ENCODE results near the gene ZNF362. TPM values are rescaled to one million over a fixed set of nuclear protein-coding genes. Genes with fewer than 3 reads are reported as not detected.

Gene ZNF362
- total and polyA plus RNA-seq, 5 donors from 2014 or later, result 12.2 to 21.7 (median 15.2) TPM

DNA sequence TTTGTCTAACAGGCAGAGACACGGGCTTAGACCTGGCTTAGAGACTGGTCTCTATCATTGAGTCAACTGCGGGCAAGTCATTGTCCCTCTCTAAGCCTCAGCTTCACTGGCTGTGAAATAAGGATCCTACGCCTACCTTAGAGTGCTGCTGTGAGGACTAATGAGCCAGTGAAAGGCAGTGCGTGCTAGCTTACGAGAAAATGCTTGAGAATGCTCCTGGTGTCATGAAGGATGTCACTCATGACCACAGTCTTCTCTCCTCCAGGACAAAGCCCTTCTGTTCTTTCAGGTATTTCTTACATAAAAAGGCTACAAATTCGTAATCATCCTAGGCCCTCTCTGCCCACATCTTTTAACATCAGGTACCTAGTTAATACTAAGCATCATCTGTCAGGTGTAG, 81.1 kb downstream of the ZNF362 start:
- Mint-ChIP-seq H3K4me1 (peaks cover 5 to 55% (median 39%) of the 10 kb centered on the region in 4 donors), H3K36me3 (peaks cover 22% of the 10 kb centered on the region), H3K27ac (no peak overlapping the region), H3K9me3 (no peaks in the 10 kb centered on the region), H3K27me3 (peaks cover 4% of the 10 kb centered on the region), H3K4me3 (no peak overlapping the region)
- H3K4me3 ChIP-seq (ENCODE audit: low read depth, low read length), result no peak overlapping the region
- no peak for DNase-seq
- peaks cover 15% of the 10 kb centered on the region for H3K36me3 ChIP-seq (ENCODE audit: control insufficient read depth, insufficient read depth, low read length)
- H3K27ac ChIP-seq (ENCODE audit: insufficient read depth, low read length, poor library complexity, severe bottlenecking), result no peak overlapping the region
- no peak for ATAC-seq (ENCODE audit: low read depth in 2 of 2)
- H3K27me3 ChIP-seq (ENCODE audit: control insufficient read depth, insufficient read depth, low read length), result no peaks in the 10 kb centered on the region
- H3K4me1 ChIP-seq (ENCODE audit: control insufficient read depth, insufficient read depth, low read length, poor library complexity, severe bottlenecking), result peaks cover 3% of the 10 kb centered on the region
- no peaks in the 10 kb centered on the region for H3K9me3 ChIP-seq (ENCODE audit: control insufficient read depth in 2 of 2, low read length in 2 of 2)

DNA sequence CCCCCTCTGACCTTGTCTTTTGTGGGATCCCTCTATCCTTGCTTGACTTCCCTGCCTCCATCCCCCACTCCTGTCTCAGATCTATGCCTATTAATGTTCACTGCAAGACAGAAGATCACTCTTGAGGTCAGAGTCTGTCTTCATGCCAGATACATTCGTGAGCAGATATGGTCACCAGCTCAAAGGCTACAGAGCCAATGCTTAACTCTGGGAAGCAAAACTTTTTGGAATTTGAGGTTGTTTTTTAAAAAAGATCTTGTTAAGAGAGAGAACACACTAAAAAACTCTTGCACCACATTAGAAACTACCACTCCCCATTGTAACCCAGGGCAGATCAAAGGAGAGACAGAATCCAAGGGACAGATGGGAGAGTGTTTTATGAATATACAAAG, 81.8 kb downstream of the ZNF362 start:
- Mint-ChIP-seq H3K27me3 (peaks cover 3% of the 10 kb centered on the region), H3K36me3 (peaks cover 26% of the 10 kb centered on the region), H3K4me3 (no peak overlapping the region), H3K4me1 (peaks cover 5 to 59% (median 43%) of the 10 kb centered on the region in 4 donors), H3K27ac (peak overlapping the region in 1 of 3 donors; percentile 59), H3K9me3 (no peaks in the 10 kb centered on the region)
- H3K27ac ChIP-seq (ENCODE audit: insufficient read depth, low read length, poor library complexity, severe bottlenecking), result no peak overlapping the region
- no peaks in the 10 kb centered on the region for H3K9me3 ChIP-seq (ENCODE audit: control insufficient read depth in 2 of 2, low read length in 2 of 2)
- H3K36me3 ChIP-seq (ENCODE audit: control insufficient read depth, insufficient read depth, low read length), result peaks cover 12% of the 10 kb centered on the region
- no peak overlapping the region for H3K4me3 ChIP-seq (ENCODE audit: low read depth, low read length)
- ATAC-seq (ENCODE audit: low read depth in 2 of 2) (no peak), DNase-seq (no peak)
- H3K27me3 ChIP-seq (ENCODE audit: control insufficient read depth, insufficient read depth, low read length), result no peaks in the 10 kb centered on the region
- H3K4me1 ChIP-seq (ENCODE audit: control insufficient read depth, insufficient read depth, low read length, poor library complexity, severe bottlenecking), result peaks cover 3% of the 10 kb centered on the region

DNA sequence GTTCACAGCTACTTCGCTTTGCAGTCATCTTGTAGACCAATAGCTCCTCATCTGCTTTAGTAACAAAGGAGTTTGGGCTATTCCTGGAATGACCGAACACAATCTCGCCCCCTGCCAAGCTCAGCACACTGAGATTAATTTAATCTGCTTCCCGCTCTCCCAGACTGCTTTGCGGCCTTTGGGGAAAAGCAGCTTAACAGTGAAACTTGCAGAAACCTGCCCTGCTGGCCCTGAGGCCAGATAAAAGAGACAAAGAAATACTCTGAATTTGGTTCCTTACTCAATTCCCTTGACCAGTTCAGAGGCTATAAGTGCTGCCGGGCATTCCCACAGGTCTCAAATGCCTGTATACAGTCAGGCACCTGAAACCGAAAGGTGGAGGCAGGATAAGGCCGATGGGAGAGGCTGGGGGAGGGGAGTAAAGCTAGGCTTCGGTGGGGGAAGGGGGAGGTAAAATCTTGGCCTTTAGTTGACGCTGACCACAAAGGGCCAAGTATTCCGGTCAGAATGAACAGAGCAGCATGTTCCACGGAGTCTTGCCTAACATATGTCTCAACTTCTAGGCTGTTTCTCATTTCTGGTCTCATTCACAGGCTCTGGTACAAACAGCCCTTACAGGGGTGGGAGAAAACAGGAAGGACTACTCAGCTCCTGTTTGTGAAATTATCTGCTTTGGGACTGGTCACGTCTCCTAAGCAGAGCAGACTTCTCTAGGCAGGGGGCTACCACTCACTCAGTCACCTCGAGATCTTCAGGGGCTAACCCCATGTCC, 82.3 kb downstream of the ZNF362 start:
- peaks cover 5 to 64% (median 44%) of the 10 kb centered on the region in 4 donors for H3K4me1 Mint-ChIP-seq
- no peak for DNase-seq
- no peaks in the 10 kb centered on the region for H3K27me3 Mint-ChIP-seq
- Histone ChIP-seq H3K27ac (ENCODE audit: insufficient read depth, low read length, poor library complexity, severe bottlenecking) (no peak overlapping the region), H3K9me3 (ENCODE audit: control insufficient read depth in 2 of 2, low read length in 2 of 2) (no peaks in the 10 kb centered on the region), H3K36me3 (ENCODE audit: control insufficient read depth, insufficient read depth, low read length) (peaks cover 11% of the 10 kb centered on the region), H3K4me1 (ENCODE audit: control insufficient read depth, insufficient read depth, low read length, poor library complexity, severe bottlenecking) (peaks cover 3% of the 10 kb centered on the region), H3K4me3 (ENCODE audit: low read depth, low read length) (no peak overlapping the region), H3K27me3 (ENCODE audit: control insufficient read depth, insufficient read depth, low read length) (no peaks in the 10 kb centered on the region)
- peaks cover 24% of the 10 kb centered on the region for H3K36me3 Mint-ChIP-seq
- peak overlapping the region in 2 of 3 donors; percentile 35 to 47 for H3K27ac Mint-ChIP-seq
- no peak for ATAC-seq (ENCODE audit: low read depth in 2 of 2)
- H3K4me3 Mint-ChIP-seq, result no peak overlapping the region
- H3K9me3 Mint-ChIP-seq, result no peaks in the 10 kb centered on the region

DNA sequence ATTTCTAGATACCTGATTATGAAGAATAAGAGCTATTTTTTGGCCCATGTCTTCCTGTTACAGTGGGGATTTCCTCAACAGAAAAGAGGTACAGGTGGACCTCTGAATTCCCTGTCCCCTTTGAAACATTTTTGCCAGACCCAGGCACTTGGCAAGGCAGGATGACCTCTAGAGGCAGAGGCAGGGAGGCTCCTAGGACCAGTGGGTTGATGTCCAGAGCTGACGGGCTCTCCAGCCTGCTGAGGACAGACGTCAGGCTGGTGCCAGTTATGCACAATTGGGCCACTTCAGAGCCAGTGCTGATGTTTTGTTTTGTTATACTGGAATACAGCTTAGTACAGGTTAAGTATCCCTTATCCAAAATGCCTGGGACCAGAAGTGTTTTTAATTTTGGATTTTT, 83.1 kb downstream of the ZNF362 start:
- Histone ChIP-seq H3K36me3 (ENCODE audit: control insufficient read depth, insufficient read depth, low read length) (peaks cover 7% of the 10 kb centered on the region), H3K27me3 (ENCODE audit: control insufficient read depth, insufficient read depth, low read length) (no peaks in the 10 kb centered on the region), H3K9me3 (ENCODE audit: control insufficient read depth in 2 of 2, low read length in 2 of 2) (no peaks in the 10 kb centered on the region), H3K27ac (ENCODE audit: insufficient read depth, low read length, poor library complexity, severe bottlenecking) (no peak overlapping the region), H3K4me3 (ENCODE audit: low read depth, low read length) (no peak overlapping the region), H3K4me1 (ENCODE audit: control insufficient read depth, insufficient read depth, low read length, poor library complexity, severe bottlenecking) (peaks cover 3% of the 10 kb centered on the region)
- Mint-ChIP-seq H3K9me3 (no peaks in the 10 kb centered on the region), H3K4me3 (no peak overlapping the region), H3K4me1 (peaks cover 5 to 71% (median 48%) of the 10 kb centered on the region in 4 donors), H3K27ac (no peak overlapping the region), H3K27me3 (no peaks in the 10 kb centered on the region), H3K36me3 (peaks cover 29% of the 10 kb centered on the region)
- no peak for ATAC-seq (ENCODE audit: low read depth in 2 of 2)
- no peak for DNase-seq

DNA sequence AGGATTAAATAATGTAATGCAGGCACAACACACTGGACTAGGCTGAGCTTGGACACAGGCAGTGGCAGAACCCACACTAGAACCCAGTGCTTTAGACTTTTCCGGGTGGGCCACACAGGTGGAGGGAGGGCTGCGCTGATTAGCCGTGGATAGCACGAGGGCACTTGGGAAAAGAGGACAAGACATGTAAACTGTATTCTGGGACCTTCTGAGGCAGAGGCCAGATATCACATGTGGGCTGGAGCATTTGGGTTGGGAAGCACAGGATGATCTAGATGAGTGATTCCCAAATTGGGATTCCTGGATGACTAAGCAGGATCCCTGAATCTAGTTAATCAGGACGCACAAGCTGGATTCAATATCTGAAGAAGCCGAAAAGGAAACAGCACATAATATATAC, 84.9 kb downstream of the ZNF362 start:
- peaks cover 9% of the 10 kb centered on the region for H3K36me3 ChIP-seq (ENCODE audit: control insufficient read depth, insufficient read depth, low read length)
- ATAC-seq (ENCODE audit: low read depth in 2 of 2), result no peak
- H3K27me3 ChIP-seq (ENCODE audit: control insufficient read depth, insufficient read depth, low read length), result no peaks in the 10 kb centered on the region
- Mint-ChIP-seq H3K9me3 (no peaks in the 10 kb centered on the region), H3K4me1 (peaks cover 6 to 65% (median 54%) of the 10 kb centered on the region in 4 donors), H3K27me3 (no peaks in the 10 kb centered on the region), H3K27ac (peak overlapping the region in 2 of 3 donors; percentile 31 to 68), H3K36me3 (peaks cover 24% of the 10 kb centered on the region), H3K4me3 (no peak overlapping the region)
- no peak for DNase-seq
- H3K4me1 ChIP-seq (ENCODE audit: control insufficient read depth, insufficient read depth, low read length, poor library complexity, severe bottlenecking), result peaks cover 9% of the 10 kb centered on the region
- H3K27ac ChIP-seq (ENCODE audit: insufficient read depth, low read length, poor library complexity, severe bottlenecking), result no peak overlapping the region
- H3K9me3 ChIP-seq (ENCODE audit: control insufficient read depth in 2 of 2, low read length in 2 of 2), result no peaks in the 10 kb centered on the region
- H3K4me3 ChIP-seq (ENCODE audit: low read depth, low read length), result no peak overlapping the region

DNA sequence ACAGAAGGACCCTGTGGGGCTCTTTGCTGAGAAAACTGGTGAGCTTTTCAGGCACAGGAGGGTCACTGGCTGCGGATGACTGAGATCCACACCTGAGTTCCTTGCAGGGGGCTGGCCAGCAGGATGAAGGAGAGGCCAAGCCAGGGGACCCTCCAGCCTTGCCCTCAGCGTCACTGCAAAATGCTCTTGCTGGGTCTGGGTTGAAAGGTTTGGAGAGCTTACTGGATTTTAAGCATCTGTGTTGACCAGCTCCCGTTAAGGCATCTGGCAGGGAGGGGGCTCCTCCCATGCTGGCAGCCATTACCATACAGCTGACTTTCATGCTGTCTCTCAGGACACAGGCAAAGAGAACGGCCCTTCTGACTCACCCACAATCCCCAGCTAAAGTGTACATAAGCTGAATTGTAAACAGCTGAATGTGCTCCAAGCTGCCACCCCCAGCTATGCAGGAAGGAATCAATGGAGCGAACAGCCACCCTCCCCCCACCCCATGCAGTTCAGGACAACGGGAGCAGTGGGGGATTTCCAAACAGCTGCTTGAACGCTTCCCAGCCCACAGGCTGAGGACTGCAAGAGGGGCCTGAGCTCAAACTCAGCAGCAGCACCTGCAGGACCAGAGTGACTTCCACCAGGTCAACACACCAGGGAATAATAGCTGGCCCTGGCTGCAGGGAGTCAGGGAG, 85.9 kb downstream of the ZNF362 start:
- Histone ChIP-seq H3K27ac (ENCODE audit: insufficient read depth, low read length, poor library complexity, severe bottlenecking) (no peak overlapping the region), H3K4me3 (ENCODE audit: low read depth, low read length) (no peak overlapping the region), H3K27me3 (ENCODE audit: control insufficient read depth, insufficient read depth, low read length) (no peaks in the 10 kb centered on the region), H3K4me1 (ENCODE audit: control insufficient read depth, insufficient read depth, low read length, poor library complexity, severe bottlenecking) (peaks cover 18% of the 10 kb centered on the region), H3K36me3 (ENCODE audit: control insufficient read depth, insufficient read depth, low read length) (peaks cover 9% of the 10 kb centered on the region), H3K9me3 (ENCODE audit: control insufficient read depth in 2 of 2, low read length in 2 of 2) (no peaks in the 10 kb centered on the region)
- DNase-seq (no peak), ATAC-seq (ENCODE audit: low read depth in 2 of 2) (no peak)
- H3K36me3 Mint-ChIP-seq, result peaks cover 28% of the 10 kb centered on the region
- H3K9me3 Mint-ChIP-seq, result no peaks in the 10 kb centered on the region
- H3K4me3 Mint-ChIP-seq, result no peak overlapping the region
- H3K4me1 Mint-ChIP-seq, result peaks cover 16 to 72% (median 64%) of the 10 kb centered on the region in 4 donors
- H3K27ac Mint-ChIP-seq, result no peak overlapping the region
- H3K27me3 Mint-ChIP-seq, result no peaks in the 10 kb centered on the region

DNA sequence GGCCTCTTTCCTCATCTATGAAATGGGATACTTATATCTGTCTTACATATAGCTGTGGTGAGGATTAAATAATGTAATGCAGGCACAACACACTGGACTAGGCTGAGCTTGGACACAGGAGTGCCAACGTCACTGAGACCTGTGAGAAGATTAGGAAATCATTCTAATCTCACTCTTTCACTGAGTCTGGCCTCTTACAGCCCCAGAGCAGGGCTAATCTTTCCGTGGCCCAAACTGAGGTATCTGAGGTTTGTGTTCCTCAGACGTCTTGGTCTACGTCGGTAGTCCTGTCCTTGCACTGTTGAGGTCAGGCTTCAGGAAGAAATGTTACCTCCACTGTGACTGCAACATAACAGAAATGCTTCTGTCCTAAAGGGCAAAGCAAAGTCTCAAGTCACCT, 87.2 kb downstream of the ZNF362 start:
- no peak for ATAC-seq (ENCODE audit: low read depth in 2 of 2)
- H3K27ac Mint-ChIP-seq, result peak overlapping the region in 1 of 3 donors; percentile 12
- DNase-seq, result no peak
- peaks cover 23% of the 10 kb centered on the region for H3K36me3 Mint-ChIP-seq
- H3K9me3 Mint-ChIP-seq, result no peaks in the 10 kb centered on the region
- Histone ChIP-seq H3K4me1 (ENCODE audit: control insufficient read depth, insufficient read depth, low read length, poor library complexity, severe bottlenecking) (peaks cover 30% of the 10 kb centered on the region), H3K36me3 (ENCODE audit: control insufficient read depth, insufficient read depth, low read length) (peaks cover 9% of the 10 kb centered on the region), H3K27ac (ENCODE audit: insufficient read depth, low read length, poor library complexity, severe bottlenecking) (no peak overlapping the region), H3K4me3 (ENCODE audit: low read depth, low read length) (no peak overlapping the region), H3K9me3 (ENCODE audit: control insufficient read depth in 2 of 2, low read length in 2 of 2) (no peaks in the 10 kb centered on the region), H3K27me3 (ENCODE audit: control insufficient read depth, insufficient read depth, low read length) (no peaks in the 10 kb centered on the region)
- H3K27me3 Mint-ChIP-seq, result no peaks in the 10 kb centered on the region
- peaks cover 21 to 75% (median 67%) of the 10 kb centered on the region in 4 donors for H3K4me1 Mint-ChIP-seq
- H3K4me3 Mint-ChIP-seq, result no peak overlapping the region

Data from CD4-positive, CD25-positive, alpha-beta regulatory T cell (primary cell).